ENCODE measurements around the gene ZBTB12. TPM values are rescaled to one million over a fixed set of nuclear protein-coding genes. Genes with fewer than 3 reads are reported as not detected.
A peak's percentile ranks its signal among the peaks of the same experiment; 100 is the strongest.

The ZBTB12 gene
- total and polyA plus RNA-seq, 2 of the 13 experiments (the other 11 are each of a cell fraction or from before 2014, with no cell fraction given) = 4.8 to 6.0 TPM

DNA sequence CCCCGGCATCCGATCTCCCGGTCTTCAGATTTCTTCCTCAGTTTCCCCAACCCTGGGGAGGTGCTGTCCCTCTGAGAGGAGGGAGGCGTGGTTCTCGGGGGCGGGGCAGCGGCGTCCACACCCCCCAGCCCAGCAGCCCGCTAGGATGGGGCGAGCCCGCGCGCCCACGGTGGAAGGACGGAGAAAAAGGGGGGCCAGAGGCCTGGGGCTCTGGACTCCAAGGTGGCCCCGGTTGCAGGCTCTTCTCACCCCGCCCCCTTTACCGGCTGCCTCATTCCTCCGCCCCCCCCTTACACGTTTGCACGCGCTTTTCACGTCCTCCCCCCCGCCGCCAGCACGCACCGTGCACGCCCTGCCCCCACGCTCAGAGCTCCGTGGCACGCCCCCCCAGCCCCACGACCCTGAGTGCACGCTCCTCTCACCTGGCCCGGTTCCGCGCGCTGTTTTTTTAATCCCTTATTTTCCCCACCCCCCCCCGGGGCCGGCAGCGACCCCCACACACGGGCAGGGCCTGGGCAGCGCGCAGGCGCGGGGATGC, 402 bp downstream of the ZBTB12 start:
- DNase-seq (ENCODE audit: low spot score) (no peak), FAIRE-seq (no peak), ATAC-seq (no peak)
- WGBS (ENCODE audit: low lambda C conversion rate) = 22% methylated on average over 44 of the region's 45 CpGs
- intact Hi-C loops (cut with micrococcal nuclease; ENCODE audit: unreplicated experiment) (no loop called here), in situ Hi-C loops (cut with HindIII; ENCODE audit: extremely low pct_ligation_motif_present, low pct_unique_long_range_greater_than_20kb) (loop anchor here (5.0 to 25.0 kb wide), 2 partner anchors 46 to 1061 kb away; partner anchors contain the start of genes BRD2, CFB and HLA-DMA)
- Histone ChIP-seq H3K27me3 (ENCODE audit: control insufficient read depth in 1 of 2, insufficient read depth in 2 of 2, low read length in 2 of 2) (peaks cover 1 to 13% of the 10 kb centered on the region in 2 experiments; a peak in 2 of 5 replicates), H3K4me3 (replicated peaks in 1 of 3; ENCODE audit: insufficient read depth in 1 of 3, low read depth in 2 of 3, low read length in 3 of 3) (peak overlapping the region; percentile 65 to 78 (median 67); a peak in 5 of 6 replicates), H3K9me3 (ENCODE audit: low read length) (no peaks in the 10 kb centered on the region), H3K36me3 (replicated peaks in 1 of 2; ENCODE audit: control insufficient read depth in 1 of 2, insufficient read depth in 2 of 2, low read length in 2 of 2) (no peaks in the 10 kb centered on the region), H3K79me2 (ENCODE audit: insufficient read depth, low read length) (peaks cover 21% of the 10 kb centered on the region), H3K4me2 (ENCODE audit: low read depth, low read length) (peak overlapping the region; percentile 95), H3K9ac (ENCODE audit: insufficient read depth, low read depth, low read length) (peak overlapping the region; percentile 66), H3K27ac (ENCODE audit: extremely low read length, insufficient read depth, low read length) (peak overlapping the region; percentile 60), H2AFZ (ENCODE audit: low read length) (no peak overlapping the region), H3K4me1 (ENCODE audit: insufficient read depth, low read length) (peaks cover 49% of the 10 kb centered on the region), H4K20me1 (ENCODE audit: insufficient read depth, low read length) (no peaks in the 10 kb centered on the region)
- BruUV-seq (replicated peaks) = TSS peak; percentile 57
- ChIA-PET CTCF (ENCODE audit: low intra/inter-chr PET ratio, low total read pairs) (no interaction called here), POLR2A (interaction anchor here (0.6 to 5.6 kb wide), 12 partner anchors 17 to 198 kb away, joined by 3 to 69 read pairs (median 6); partner anchors contain the start of genes ABHD16A, CFB, LSM2 and NEU1)
- 0 out of 2 replicates have a peak, but pooled peaks have one; percentile 36 for TF ChIP-seq MED13 (CRISPR knock-in tag; IDR thresholded peaks at IDR 0.05)
- TF ChIP-seq NAIF1 (CRISPR knock-in tag; IDR thresholded peaks at IDR 0.05; ENCODE audit: borderline replicate concordance) = no peak
- peak; percentile 34; the same call in 1 of the 2 replicates for TF ChIP-seq ZGPAT (CRISPR knock-in tag; IDR thresholded peaks at IDR 0.05)
- peak; percentile 45; the same call in 1 of the 2 replicates for TF ChIP-seq KDM5B (CRISPR knock-in tag; IDR thresholded peaks at IDR 0.05; ENCODE audit: borderline replicate concordance)
- TF ChIP-seq PAX8 (CRISPR knock-in tag; IDR thresholded peaks at IDR 0.05; ENCODE audit: borderline replicate concordance) = 0 out of 2 replicates have a peak, but pooled peaks have one; percentile 17
- peak; percentile 87 for TF ChIP-seq ZBTB33 (CRISPR knock-in tag; IDR thresholded peaks at IDR 0.05)
- no peak for TF ChIP-seq SRSF9 (IDR thresholded peaks at IDR 0.05; ENCODE audit: borderline replicate concordance, insufficient read depth, low read depth, low read length, poor library complexity, severe bottlenecking)
- peak; percentile 44 for TF ChIP-seq ZNF687 (CRISPR knock-in tag; IDR thresholded peaks at IDR 0.05)
- TF ChIP-seq RFXAP (CRISPR knock-in tag; IDR thresholded peaks at IDR 0.05; ENCODE audit: borderline replicate concordance) = 0 out of 2 replicates have a peak, but pooled peaks have one; percentile 2
- peak; percentile 30; the same call in 1 of the 2 replicates for TF ChIP-seq GABPB1 (CRISPR knock-in tag; IDR thresholded peaks at IDR 0.05)
- 0 out of 2 replicates have a peak, but pooled peaks have one; percentile 10 for TF ChIP-seq ZBTB42 (CRISPR knock-in tag; IDR thresholded peaks at IDR 0.05)
- TF ChIP-seq RARA (CRISPR knock-in tag; IDR thresholded peaks at IDR 0.05) = peak; percentile 3; the same call in 1 of the 2 replicates
- TF ChIP-seq ZNF572 (CRISPR knock-in tag; IDR thresholded peaks at IDR 0.05) = no peak

All from HepG2 (cell line).